ENCODE measurements around the gene RBM10.

The RBM10 gene

GRCh38 chrX:47174846-47175587, 30.0 kb downstream of the RBM10 start:
- TF ChIP-seq CTCF (IDR thresholded peaks at IDR 0.05; ENCODE audit: low read length, missing control alignments): no peak
- H3K4me3 ChIP-seq (replicated peaks; ENCODE audit: low read depth, low read length): no peak overlapping the region
- no peak for DNase-seq (ENCODE audit: low read depth)

- no peak for TF ChIP-seq CTCF (IDR thresholded peaks at IDR 0.05; ENCODE audit: low read length, missing control alignments)
- DNase-seq (ENCODE audit: low read depth): no peak
- no peak overlapping the region for H3K4me3 ChIP-seq (replicated peaks; ENCODE audit: low read depth, low read length)
These were observed 30.6 kb downstream of the RBM10 start for GRCh38 chrX:47175588-47175980.

- TF ChIP-seq CTCF (IDR thresholded peaks at IDR 0.05; ENCODE audit: low read length, missing control alignments): no peak
These were observed 31.2 kb downstream of the RBM10 start for GRCh38 chrX:47176101-47176740.

GRCh38 chrX:47177079-47177478, 32.1 kb downstream of the RBM10 start:
- TF ChIP-seq CTCF (IDR thresholded peaks at IDR 0.05; ENCODE audit: low read length, missing control alignments): no peak
- DNase-seq (ENCODE audit: low read depth): no peak
- no peak overlapping the region for H3K4me3 ChIP-seq (replicated peaks; ENCODE audit: low read depth, low read length)

More at GRCh38 chrX:47176101-47176740, 31.2 kb downstream of the RBM10 start:
- H3K4me3 ChIP-seq (replicated peaks; ENCODE audit: low read depth, low read length): no peak overlapping the region
- no peak for DNase-seq (ENCODE audit: low read depth)

GRCh38 chrX:47178337-47178736, 33.3 kb downstream of the RBM10 start:
- no peak overlapping the region for H3K4me3 ChIP-seq (replicated peaks; ENCODE audit: low read depth, low read length)
- no peak for TF ChIP-seq CTCF (IDR thresholded peaks at IDR 0.05; ENCODE audit: low read length, missing control alignments)
- no peak for DNase-seq (ENCODE audit: low read depth)

- H3K4me3 ChIP-seq (replicated peaks; ENCODE audit: low read depth, low read length): no peak overlapping the region
- no peak for TF ChIP-seq CTCF (IDR thresholded peaks at IDR 0.05; ENCODE audit: low read length, missing control alignments)
- peak; percentile 35 for DNase-seq (ENCODE audit: low read depth)
These were observed 34.4 kb downstream of the RBM10 start for GRCh38 chrX:47179221-47179927.

All from fibroblast of pulmonary artery (primary cell).